ENCODE measurements around the gene TOMM40L.

Gene TOMM40L

DNA sequence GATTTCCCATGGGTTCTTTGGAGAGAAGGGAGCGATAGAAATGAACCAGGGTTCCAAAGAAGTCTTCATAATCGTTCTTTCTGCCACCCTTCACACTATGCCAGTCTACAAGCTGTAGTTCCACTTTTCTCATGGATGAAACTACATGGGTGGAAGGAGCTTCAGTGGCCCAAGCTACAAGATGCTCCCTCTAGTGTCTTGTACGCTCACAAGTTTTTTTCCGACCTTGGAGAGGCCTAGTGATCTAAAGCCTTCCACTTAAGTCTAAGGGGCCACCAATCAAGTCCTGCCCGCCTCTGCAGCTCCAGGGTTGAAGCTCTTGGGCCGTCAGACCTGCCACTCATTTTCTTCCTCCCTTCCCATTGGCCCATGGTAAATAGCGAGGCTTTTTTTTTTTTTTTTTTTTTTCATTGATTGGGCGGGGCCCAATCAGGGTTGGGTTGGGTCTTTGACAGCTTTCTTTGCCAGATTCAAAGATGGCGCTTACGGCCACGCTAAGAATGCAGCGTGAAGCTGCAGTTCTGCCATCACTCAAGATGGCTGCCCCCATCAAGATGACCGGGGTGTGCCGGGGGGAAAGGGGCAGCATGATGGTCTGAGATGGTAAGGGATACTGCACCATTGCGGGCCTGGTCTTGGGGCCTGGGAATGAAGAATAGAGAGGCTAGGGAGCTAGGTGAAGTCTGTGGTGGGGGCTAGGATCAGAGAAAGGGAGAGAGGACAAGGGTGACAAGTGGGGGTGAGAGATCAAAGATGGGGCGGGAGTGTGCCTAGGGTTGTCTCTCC is at the start of gene TOMM40L:
TOMM40L (plus strand) TSS at position 527 of the 786 bp plus-strand sequence. CDS start 430 bp downstream, outside the sequence.
- peak; percentile 95 for DNase-seq

DNA sequence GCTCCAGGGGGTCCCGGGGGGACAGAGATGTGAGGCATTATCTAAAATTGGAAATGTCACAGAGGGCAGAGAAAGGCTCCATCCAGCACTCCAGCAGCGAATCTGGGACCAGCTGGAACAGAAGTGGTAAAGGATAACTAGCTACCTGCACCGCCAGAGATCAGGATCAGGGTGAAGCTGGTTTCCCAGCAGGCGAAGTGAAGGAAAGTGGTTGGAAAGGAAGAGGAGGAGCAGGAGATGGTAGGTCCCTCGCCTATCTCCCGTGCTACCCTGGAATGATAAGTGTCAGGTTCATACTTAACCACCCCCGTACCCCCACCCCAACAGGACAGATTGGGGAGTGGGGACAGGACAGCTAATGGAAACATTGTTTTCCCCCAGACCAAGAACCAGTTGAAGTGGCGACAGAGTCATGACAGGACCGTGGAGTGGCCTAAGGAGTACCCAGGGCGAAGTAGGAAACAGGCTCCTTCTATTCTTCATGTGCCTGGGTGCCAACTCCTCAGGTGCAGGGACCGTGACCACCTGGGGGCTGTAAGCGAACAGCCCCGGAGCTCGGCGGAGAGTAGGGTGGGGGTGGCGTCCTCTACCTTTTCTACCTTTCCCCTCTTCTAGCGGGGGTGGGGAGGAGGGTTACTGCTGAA is 49.3 kb upstream of the TOMM40L start:
- no peak for DNase-seq

DNA sequence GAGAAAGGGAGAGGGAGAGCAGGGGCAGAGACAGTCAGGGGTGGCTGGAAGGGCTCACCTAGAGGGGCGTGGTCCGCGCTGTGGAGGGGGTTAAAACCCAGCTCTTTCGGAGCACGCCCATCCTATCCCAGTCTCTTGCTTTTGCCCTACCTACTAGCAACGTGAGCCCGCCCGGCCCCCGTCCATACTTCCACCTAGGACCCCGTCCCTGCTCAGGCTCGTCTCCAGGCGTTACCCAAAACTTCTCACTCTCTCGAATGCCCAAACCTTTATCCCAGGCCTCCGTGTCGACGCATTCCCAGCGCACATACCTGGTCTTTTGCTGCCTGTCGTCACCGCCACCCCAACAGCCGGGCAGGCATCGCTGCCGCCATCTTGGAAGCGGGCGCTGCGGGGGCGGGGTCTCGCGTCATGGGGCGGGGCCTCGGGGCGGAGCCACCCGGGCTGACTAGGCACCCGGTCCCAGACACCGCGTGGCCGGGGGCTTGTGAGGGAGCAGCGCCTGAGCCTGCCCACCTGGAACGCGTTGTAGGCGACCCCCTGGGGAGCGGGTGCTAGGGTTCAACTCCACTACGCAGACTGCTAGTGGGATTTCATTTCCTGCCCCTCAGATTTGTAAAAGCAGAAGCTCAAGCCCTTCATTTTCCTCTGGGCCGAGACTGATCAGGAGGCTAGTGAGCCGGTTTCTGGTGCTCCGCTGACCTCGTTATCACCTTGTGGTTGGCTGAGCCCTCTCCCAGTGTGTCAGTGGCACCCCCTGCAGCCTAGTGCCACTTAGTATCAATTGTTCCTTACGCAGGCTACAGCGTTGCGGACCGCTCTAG is 48.5 kb upstream of the TOMM40L start, which contains the start of gene B4GALT3:
B4GALT3 (minus strand) TSS at position 396 of the 824 bp plus-strand sequence. CDS start 1,447 bp downstream, outside the sequence.
- DNase-seq = peak; percentile 50

DNA sequence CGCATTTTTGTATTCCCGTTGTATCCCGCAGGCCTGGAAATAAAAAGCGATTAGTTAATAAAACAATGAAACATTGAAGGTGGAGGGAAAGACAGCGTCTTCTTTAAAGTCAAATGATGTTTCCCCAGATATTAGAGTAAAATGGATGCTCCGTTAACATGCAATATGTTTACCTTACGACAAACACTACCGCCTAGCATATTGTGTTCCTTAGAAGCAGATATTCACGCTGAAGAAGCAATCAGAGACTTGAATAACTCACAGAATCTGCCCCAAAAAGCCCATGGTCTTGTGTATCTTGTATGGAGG is 48.0 kb upstream of the TOMM40L start:
- no peak for DNase-seq

DNA sequence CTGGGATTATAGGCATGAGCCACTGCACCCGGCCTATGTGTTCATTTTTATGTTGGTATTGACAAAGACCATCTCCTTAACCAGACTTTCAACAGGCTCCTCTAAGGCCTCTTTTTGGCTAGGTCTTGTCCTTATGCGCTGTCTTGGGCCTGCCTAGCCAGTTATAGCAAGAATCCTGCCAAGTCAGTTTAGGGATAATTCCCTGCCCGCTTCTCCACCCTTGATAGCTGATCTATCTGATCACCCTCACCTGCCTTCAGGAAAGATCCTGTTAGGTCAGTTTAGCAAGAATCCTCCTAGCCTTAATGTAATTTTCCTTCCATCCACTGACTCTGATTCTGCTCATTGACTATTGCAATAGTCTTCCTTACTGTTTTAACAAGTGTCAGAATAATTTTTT is 46.2 kb upstream of the TOMM40L start:
- DNase-seq = no peak

DNA sequence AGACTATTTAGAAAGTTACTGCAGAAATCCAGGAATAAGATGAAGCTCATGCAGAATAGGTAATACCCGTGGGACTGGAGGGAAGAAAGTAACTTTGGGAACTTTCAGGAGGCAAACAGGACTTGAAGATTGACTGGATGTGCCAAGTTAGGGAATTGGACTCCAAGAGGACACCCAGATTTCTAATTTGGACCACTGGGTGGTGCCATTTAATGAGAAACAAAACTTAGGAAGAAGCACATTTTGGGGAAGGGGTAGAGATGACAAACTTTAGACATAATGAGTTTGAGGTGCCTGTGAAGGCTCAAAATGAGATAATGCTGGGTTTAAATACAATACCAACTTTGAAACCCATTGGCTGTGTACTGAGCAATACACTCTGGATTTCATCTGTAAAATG is 45.2 kb upstream of the TOMM40L start:
- peak; percentile 22 for DNase-seq

DNA sequence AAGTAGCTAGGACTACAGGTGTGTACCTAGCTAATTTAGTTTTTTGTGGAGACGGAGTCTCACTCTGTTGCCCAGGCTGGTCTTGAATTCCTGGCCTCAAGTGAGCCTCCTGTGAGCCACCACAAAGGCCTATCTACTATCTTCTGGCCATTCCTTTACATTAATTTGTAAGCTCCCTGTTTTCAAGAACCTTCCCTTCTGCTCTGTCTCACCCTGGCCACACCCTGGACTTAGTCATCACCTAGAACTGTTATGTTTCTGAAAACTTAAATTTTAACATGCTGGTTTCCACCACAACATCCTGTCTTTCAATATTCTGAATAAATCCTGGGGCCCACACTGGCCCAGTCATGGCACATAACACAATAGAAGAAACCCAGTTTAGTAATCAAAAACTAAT is 43.6 kb upstream of the TOMM40L start:
- DNase-seq = no peak

DNA sequence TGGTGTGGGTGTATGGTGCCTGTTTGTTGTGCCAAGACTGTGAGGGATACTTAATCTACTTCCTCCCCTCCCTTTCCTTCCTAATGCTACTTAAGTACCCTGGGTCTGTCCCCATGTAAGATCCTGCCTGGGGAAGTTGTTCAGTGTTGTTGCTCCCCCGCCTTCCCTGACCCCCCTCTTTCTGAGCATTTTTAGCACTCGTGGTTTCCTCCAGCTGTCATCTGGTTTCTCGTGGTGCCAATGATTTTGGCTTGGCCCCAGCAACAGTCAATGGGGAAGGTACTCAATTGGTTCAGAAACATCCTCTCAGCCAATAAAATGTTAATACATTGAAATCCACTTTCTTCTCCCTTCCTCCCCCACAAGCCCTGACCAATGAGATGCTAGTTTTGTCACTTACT is 40.6 kb upstream of the TOMM40L start:
- peak; percentile 90 for DNase-seq

DNA sequence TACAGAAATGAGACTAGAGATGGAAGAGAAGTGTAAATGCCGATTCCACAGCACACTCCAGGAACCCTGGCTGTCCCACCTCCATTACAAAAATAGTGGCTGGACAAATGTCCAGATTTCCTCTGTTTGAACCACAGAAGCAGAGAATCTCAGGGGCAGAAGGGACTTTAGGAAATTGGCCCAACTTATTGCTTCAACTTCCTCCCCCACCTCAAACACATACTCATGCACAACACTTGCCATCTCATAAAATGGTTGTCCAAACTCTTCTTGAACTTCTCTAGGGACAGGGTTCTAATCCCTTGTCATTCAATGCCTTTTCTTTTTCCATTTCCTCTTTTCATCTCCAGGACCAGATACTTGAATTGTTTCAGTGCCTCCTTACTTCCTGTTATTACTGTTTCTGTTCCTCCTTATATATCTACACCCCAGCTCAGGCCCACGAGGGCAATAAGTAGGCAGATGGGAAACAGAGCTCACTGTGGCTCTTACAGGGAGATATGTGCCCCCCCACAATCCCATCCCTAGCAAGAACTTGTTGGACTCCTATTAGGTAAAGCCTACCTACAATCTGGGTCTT is 40.0 kb upstream of the TOMM40L start:
- DNase-seq = peak; percentile 71

DNA sequence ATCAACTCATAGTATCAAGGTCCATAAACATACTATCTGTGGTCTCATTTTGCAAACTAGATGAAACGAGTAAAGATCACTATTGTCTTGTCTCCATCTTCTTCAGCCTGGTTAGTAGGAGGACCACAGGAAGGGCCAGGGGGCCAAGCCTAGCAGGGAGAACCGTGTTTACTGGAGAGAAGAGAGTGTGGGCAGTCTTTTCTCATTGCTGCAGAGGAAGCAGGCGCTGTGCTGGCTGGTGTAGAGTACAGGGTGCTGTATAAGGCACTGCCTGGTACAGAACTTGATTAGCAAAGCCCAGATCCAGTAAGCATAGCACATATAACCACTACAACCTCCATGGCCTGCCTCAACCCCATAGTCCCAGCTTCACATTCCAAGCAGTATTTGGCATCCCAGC is 38.5 kb upstream of the TOMM40L start:
- DNase-seq = no peak

DNA sequence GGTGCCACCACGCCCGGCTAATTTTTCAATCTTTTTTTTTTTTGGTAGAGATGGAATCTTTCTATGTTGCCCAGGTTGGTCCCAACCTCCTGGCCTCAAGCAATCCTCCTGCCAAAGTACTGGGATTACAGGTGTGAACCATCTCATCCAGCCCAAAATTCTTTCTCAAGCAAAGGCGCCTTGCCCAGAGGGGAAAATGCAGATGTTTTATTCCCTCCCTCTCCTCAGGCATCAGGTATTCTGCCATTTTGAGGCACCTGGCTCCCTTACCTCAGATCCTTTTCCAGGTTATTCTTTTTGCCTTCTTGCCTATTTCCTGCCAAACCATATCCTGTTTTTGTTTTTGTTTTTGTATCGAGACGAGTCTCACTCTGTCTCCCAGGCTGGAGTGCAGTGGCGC is 37.5 kb upstream of the TOMM40L start:
- DNase-seq = no peak

DNA sequence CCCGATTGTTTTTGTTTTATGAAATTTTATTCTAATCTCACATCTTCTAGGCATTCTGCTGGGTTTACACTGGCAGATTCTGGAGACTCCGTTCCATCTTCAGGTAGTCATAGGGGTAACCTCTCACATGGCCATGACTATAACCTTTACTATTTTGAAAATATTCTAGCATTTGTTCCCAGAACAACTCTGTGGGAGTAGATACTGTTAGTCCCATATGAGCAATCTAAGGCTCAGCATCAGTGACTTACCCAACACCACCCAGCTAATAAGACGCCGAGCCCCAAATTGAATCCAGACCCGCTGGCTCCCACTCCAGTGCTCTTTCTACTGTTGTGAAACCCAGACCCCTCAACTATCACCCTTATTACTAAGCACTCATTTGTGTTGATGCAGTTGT is 36.8 kb upstream of the TOMM40L start:
- DNase-seq = no peak

DNA sequence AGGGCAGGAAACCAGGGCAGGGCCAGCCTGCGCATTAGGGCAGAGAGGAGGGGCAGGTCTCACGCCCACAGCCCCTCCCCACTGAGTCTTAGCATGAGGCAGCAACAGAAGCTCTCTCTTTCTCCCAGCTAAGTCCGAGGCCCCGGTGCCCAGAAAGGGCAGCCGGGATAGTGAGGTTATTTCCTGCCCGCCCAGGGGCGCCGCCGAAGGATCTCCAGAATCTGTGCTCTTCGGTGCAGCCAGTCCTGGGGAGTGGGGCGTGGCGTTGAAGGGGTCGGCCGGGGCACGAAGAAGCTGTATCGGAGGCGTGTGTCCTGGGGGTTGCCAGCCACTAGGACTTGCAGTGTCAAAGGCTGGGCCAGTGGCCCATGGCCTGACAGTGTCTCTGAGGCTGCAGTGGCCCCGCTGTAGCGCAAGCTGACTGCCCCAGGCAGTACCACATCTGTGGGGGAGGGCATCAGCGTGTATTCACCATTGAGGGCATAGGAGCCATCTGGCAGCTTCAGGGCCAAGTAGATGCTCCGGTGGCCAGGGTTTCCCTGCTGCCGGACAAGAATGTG is 34.8 kb upstream of the TOMM40L start:
- DNase-seq = no peak

DNA sequence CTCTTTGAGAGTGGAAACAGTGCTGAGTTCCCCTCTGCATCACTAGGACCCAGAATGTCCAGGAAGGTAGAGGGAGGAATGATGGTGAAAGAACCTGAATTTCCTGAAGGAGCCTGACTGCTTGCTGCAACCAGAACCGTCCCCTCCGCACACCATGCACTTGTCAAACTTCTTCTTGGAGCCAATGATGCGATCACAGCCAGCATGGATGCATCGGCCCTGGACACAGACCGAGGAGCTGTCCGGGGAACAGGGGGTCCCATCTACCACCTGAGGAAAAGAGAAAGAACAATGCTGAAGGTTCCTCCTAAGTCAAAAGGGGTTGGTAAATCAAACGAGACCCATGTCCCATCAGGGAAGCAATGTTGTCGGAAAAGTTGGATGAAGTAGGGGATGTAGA is 33.9 kb upstream of the TOMM40L start:
- no peak for DNase-seq

DNA sequence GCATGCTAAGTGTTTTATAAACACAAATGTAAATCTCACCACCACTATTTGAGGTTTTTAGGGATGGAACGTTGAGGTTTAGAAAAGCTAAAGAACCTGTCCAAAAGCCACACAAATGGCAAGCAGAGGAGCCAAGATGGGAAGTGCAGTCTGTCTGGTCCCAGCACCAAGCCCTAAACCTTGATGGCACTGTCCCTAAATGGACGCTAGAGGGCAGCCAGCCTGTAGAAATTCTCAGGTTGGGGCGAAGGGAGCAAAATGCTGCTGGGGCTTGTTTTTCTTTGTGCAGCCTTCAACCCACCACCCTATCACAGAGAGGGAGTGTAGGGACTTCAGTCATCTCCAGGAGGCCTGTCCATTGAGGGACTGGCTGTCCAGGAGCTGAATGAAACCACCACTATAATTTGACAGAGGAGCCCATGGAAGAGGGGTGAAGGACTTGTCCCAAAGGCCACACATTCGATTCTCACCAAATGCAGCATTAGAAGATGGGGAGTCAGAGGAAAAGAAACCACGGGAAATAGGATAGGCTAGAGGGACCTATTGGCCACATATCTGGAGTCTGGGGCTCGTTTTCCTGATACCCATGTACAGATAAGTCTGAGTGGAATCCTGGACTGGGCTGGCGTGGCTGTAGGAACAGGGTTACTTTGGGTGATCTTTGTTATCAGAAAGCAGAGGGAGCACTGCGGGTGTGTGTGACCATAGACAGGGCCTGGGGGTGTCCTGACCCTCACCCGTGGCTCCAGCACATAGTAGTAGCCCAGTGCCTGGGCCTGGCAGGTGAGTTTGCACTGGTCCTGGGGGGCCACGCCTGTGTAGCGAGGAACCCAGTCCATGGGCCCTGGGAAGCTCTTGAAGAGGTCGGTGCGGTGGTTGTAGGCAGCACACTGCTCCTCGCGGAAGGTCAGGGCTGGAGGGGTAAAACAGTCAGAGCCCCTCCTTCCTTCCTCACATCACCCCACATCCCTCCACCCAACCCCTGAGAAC is 33.1 kb upstream of the TOMM40L start:
- peak; percentile 54 for DNase-seq

DNA sequence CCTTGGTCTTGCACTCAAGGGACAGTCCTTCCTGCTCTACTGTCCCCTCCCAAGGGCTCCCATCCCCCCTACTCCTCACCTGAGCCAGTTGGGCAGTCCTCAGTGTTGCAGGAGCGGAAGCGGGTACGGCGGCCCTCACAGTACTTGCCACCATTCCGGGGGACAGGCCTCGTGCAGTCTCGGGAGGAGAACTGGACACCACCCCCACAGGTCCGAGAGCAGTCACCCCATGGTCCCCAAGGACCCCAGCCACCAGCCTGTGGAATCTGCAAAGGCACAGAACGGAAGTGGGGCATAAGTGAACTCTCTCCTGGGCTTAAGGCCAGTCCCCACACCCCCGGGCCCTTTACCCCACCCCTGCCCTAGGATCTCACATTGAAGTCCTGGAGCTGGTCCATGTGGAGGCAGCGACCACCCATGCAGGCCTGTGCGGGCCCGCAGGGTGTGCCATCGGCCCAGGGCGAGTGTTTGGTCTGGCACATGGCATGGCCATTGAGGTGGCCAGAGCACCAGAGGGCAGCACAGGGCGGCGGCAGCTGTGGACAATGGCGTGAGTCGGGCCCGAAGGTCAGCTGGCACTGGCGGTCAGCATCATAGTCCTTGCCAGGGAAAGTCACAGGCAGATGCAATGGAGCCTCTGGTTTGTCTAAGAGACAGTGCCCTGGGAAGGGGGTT is 32.2 kb upstream of the TOMM40L start:
- DNase-seq = no peak

DNA sequence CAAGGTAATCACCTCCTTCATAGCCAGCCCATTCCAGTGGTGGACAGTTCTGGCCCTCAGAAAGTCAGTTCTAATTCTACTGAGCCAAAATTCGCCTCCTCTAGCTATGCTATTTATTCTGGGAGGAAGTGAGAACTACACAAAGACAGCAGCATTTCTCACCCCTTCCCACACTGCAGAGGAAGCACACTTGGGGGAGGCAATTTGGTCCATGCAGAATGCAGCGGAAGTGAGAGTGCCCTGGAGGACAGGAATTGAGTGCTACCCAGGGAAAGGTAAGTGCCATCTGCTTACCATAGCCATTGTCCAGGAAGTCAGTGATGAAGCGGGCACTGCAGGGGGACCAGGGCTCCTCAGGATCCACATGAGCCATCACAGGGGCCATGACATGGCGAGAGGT is 30.7 kb upstream of the TOMM40L start:
- no peak for DNase-seq

DNA sequence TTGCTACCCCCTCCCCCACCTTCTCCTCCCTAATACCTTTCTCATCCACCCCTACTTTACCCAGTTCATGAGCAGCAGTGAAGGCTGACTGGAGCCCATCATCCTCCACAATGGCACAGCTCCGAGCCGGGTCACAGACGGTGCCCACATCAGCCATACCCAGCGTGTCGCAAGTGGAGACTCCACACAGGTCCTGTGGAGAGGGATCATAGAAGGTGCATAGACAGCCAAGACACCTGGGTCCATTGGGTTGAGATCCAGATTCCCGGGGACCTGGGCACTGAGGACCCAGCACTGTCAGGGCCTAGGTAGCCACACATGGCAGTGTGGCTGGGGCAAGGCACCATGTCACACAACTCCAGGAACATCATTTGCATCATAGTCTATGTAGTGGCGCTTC is 29.7 kb upstream of the TOMM40L start:
- no peak for DNase-seq

DNA sequence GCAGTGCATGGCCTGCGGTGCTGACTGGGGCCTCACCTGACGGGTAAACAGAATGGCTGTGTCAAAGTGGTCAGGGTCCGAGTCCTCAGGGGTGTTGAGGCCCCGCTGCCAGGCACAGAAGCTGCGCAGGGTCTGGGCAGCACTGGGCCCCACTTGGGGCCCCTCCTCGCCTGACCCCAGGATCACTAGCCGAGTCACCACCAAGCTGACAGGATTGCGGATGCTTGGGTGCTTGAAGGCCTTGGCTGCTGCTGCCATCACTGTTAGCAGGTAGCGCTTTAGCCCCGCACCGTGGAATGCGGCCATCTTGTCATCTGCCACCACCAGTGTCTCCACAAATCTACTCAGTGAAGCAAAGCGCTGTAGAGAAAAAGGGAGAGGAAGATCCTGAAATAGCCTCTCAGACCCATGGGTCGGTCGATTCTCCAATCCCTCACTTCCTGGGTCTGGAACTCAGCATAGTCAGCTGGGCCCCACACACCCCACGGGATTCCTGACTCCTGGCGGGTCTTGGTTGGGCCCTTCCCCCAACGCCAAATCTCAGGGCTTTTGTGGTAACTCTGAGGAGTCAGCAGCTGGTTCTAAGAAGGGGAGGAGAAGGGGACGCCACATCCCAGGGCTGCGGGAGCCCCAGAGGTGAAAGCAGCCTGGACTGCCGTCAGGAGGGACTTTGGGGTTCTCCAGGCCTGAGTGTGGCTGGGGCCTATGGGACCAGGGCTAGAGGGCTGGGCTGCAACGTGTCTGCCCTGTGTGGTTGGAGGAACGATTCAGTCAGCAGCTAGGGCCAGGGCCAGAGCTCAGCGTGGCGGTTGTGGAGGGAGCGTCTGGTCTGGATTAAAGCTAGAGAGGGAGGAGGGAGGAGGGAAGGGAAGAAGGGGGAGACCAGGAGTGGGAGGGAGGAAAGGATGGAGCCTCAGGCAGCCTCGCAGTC is 29.1 kb upstream of the TOMM40L start:
- no peak for DNase-seq
